ENCODE measurements around the gene CHRNB4.

DNA sequence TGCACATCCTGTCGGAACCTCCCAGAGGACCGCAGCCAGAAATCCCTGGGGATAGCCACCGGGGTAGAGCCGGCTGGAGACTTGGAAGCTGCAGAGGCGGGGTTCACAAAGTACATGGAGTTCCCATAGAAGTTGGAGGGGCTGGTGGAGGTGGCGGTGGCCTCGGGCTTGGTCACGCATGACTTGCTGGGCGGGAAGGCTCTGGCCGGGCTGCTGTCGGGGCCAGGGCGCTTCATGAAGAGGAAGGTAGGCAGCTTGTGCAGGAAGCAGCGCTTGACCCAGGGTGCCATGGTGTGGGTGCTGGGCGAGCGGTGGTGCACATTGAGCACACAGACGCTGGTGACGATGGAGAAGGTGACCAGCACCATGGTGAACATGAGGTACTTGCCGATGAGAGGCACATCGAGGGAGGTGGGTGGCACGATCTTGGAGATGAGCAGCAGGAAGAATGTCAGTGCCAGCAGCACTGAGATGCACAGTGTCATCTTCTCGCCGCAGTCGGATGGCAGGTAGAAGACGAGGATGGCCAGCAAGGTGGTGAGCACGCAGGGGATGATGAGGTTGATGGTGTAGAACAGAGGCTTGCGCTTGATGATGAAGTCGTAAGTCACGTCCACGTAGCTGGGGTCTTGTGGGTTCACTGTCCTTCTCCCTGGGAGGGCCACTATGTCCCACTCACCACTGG is 11.8 kb downstream of the CHRNB4 start:
- TF ChIP-seq CTCF (conservative IDR thresholded peaks at IDR 0.05) (no peak), EZH2 (IDR thresholded peaks at IDR 0.05; ENCODE audit: low read depth) (no peak)
